ENCODE data around the gene HEATR3. TPM values are rescaled to one million over a fixed set of nuclear protein-coding genes. Genes with fewer than 3 reads are reported as not detected.
A peak's percentile ranks its signal among the peaks of the same experiment; 100 is the strongest.

Gene HEATR3
- total RNA-seq = 10 to 100 TPM; 18.8 to 22.7 TPM

DNA sequence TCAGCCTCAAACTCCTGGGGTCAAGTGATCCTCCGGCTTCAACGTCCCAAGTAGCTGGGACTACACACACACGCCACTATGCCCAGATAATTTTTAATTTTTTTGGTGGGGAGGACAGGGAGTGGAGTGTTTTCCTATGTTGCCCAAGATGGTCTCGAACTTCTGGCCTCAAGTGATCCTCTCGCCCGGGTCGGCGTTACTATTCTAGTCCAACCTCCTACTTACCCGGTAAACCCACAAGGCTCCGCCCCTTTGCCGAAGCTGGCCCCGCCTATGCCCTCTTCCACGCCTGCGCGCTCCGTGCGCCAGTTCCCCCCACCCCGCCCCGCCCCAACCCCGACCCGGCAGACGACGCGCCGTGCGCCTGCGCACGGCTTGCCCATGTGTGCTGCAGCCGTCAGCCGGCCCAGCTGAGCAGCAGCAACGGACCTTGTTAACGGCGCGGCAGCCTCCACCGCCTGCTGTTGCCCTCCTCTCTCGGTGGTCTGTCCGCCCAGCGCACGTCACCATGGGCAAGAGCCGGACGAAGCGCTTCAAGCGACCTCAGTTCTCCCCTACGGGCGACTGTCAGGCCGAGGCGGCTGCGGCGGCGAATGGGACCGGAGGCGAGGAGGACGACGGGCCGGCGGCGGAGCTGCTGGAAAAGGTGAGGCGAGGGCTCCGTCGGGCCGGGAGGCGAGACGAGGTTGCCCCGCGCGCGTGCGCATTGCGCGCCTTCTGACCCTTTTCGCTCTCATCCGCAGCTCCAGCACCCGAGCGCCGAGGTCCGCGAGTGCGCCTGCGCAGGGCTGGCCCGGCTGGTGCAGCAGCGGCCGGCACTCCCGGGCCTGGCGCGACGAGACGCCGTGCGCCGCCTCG is at the start of gene HEATR3:
Gene HEATR3 (plus strand): TSS at position 347 of the 858 bp plus-strand sequence. CDS start 162 bp downstream, at position 509.
- no peaks in the 10 kb centered on the region for H3K9me3 ChIP-seq
- 3% methylated on average over 84 of the region's 91 CpGs for WGBS
- no peaks in the 10 kb centered on the region for H3K27me3 ChIP-seq (replicated peaks; ENCODE audit: insufficient read depth)
- intact Hi-C loops (cut with DNase I) = loop anchor here (2.0 to 5.0 kb wide), 3 partner anchors 87 to 296 kb away; partner anchors contain the start of gene TENT4B
- DNase-seq (ENCODE audit: low spot score) = peak; percentile 84
- no peaks in the 10 kb centered on the region for H3K36me3 ChIP-seq
- H3K4me3 ChIP-seq = peak within 1 kb of the TSS; percentile 81 to 88
- TF ChIP-seq POLR2A (IDR thresholded peaks at IDR 0.05) (no peak), POLR2AphosphoS5 (IDR thresholded peaks at IDR 0.05) (peak; percentile 54), CTCF (IDR thresholded peaks at IDR 0.05) (no peak)
- H3K4me1 ChIP-seq (replicated peaks) = no peaks in the 10 kb centered on the region
- peak within 1 kb of the TSS; percentile 88 for H3K27ac ChIP-seq

DNA sequence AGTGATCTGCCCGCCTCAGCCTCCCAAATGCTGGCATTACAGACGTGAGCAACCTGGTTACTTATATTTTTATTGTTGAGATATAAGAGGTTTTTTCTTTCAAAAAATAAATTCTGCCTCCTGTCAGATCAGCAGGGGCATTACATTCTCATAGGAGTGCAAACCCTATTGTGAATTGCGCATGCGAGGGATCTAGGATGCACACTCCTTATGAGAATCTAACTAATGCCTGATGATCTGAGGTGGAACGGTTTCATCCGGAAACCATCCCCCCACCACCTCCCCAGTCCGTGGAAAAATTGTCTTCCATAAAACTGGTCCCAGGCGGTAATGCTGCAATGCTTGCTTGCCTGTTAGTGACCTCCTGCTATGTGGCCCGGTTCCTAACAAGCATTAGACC is 48.2 kb upstream of the HEATR3 start:
- H3K4me3 ChIP-seq = no peak overlapping the region
- intact Hi-C loops (cut with DNase I) = no loop called here
- 85% methylated on average over 9 of the region's 9 CpGs for WGBS
- no peaks in the 10 kb centered on the region for H3K4me1 ChIP-seq (replicated peaks)
- no peak for DNase-seq (ENCODE audit: low spot score)
- H3K9me3 ChIP-seq = no peaks in the 10 kb centered on the region
- TF ChIP-seq POLR2AphosphoS5 (IDR thresholded peaks at IDR 0.05) (no peak), CTCF (IDR thresholded peaks at IDR 0.05) (no peak), POLR2A (IDR thresholded peaks at IDR 0.05) (no peak)
- H3K27ac ChIP-seq = no peak overlapping the region
- H3K36me3 ChIP-seq = no peaks in the 10 kb centered on the region
- no peaks in the 10 kb centered on the region for H3K27me3 ChIP-seq (replicated peaks; ENCODE audit: insufficient read depth)

DNA sequence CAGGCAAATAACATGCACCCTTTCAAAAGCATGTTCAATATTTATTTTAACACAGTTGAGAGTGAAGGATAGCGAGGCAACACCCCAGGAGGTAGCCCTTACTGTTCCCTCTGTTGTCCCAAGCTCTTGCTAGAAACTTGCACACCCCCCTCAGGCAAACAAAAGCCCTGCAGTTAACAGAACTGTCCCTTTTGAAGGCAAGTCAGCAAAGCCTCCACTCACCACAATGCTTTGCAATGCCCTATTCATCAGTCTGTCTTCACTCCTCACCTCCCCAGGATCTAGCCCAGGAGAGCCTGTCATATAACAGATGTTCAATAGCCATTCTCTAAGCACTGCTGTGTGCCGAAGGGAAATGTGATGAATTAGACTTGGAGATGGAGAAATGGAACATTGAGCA is 44.2 kb upstream of the HEATR3 start:
- WGBS = 51% methylated on average over 2 of the region's 2 CpGs
- H3K27me3 ChIP-seq (replicated peaks; ENCODE audit: insufficient read depth) = no peaks in the 10 kb centered on the region
- DNase-seq (ENCODE audit: low spot score) = no peak
- H3K27ac ChIP-seq = no peak overlapping the region
- intact Hi-C loops (cut with DNase I) = loop anchor here (10.0 kb wide), 1 partner anchor 643 kb away; no protein-coding TSS in a partner anchor
- H3K4me1 ChIP-seq (replicated peaks) = no peaks in the 10 kb centered on the region
- TF ChIP-seq POLR2AphosphoS5 (IDR thresholded peaks at IDR 0.05) (no peak), POLR2A (IDR thresholded peaks at IDR 0.05) (no peak), CTCF (IDR thresholded peaks at IDR 0.05) (no peak)
- H3K36me3 ChIP-seq = no peaks in the 10 kb centered on the region
- H3K4me3 ChIP-seq = no peak overlapping the region
- H3K9me3 ChIP-seq = no peaks in the 10 kb centered on the region

GRCh38 chr16:50023641-50024040 is 42.1 kb upstream of the HEATR3 start:
- Histone ChIP-seq H3K4me1 (replicated peaks) (no peaks in the 10 kb centered on the region), H3K36me3 (no peaks in the 10 kb centered on the region), H3K27me3 (replicated peaks; ENCODE audit: insufficient read depth) (no peaks in the 10 kb centered on the region), H3K27ac (no peak overlapping the region), H3K4me3 (no peak overlapping the region), H3K9me3 (no peaks in the 10 kb centered on the region)
- no peak for DNase-seq (ENCODE audit: low spot score)
- WGBS = 39% methylated on average over 4 of the region's 4 CpGs
- TF ChIP-seq POLR2AphosphoS5 (IDR thresholded peaks at IDR 0.05) = no peak
- TF ChIP-seq POLR2A (IDR thresholded peaks at IDR 0.05) = no peak
- no peak for TF ChIP-seq CTCF (IDR thresholded peaks at IDR 0.05)
- intact Hi-C loops (cut with DNase I) = loop anchor here (10.0 kb wide), 1 partner anchor 641 kb away; no protein-coding TSS in a partner anchor

Measured in prostate gland (tissue), 2 donors.